ENCODE measurements around the gene TEX11.
"Not testable (repeated sequence)": the region's sequence is repeated elsewhere in the genome, so short reads cannot be mapped to it uniquely, and the experiment has no call there.

Gene TEX11

GRCh38 chrX:70762285-70762684, 146.2 kb downstream of the TEX11 start:
- no peak overlapping the region for H3K27ac ChIP-seq (ENCODE audit: low read depth, low read length)
- no peak overlapping the region for H2AFZ ChIP-seq (ENCODE audit: low read depth, low read length, severe bottlenecking)
- H3K4me3 ChIP-seq (ENCODE audit: insufficient read depth, low read length, poor library complexity, severe bottlenecking), result no peak overlapping the region
- H3K36me3 ChIP-seq (ENCODE audit: low read length), result no peaks in the 10 kb centered on the region
- no peaks in the 10 kb centered on the region for H3K27me3 ChIP-seq (ENCODE audit: low read length)
- H3F3A ChIP-seq (ENCODE audit: insufficient read depth), result no peaks in the 10 kb centered on the region
- H3K9ac ChIP-seq (ENCODE audit: low read length), result no peak overlapping the region
- H3K9me2 ChIP-seq (replicated peaks; ENCODE audit: insufficient read depth, low read length), result no peaks in the 10 kb centered on the region
- TF ChIP-seq CTCF (IDR thresholded peaks at IDR 0.05; ENCODE audit: insufficient read depth, low read length, poor library complexity, severe bottlenecking) (no peak), EZH2phosphoT487 (conservative IDR thresholded peaks at IDR 0.05; ENCODE audit: low read length) (no peak)
- H3K9me3 ChIP-seq (ENCODE audit: insufficient read depth, low read length), result no peaks in the 10 kb centered on the region
- H3K4me2 ChIP-seq (ENCODE audit: low read depth, low read length, poor library complexity, severe bottlenecking), result no peak overlapping the region
- no peaks in the 10 kb centered on the region for H4K20me1 ChIP-seq (ENCODE audit: low read depth, low read length)
- H3K79me2 ChIP-seq (ENCODE audit: insufficient read depth, low read length), result no peaks in the 10 kb centered on the region

GRCh38 chrX:70755850-70756249, 152.7 kb downstream of the TEX11 start:
- no peaks in the 10 kb centered on the region for H3K27me3 ChIP-seq (ENCODE audit: low read length)
- no peak overlapping the region for H3K4me2 ChIP-seq (ENCODE audit: low read depth, low read length, poor library complexity, severe bottlenecking)
- H3K9me2 ChIP-seq (replicated peaks; ENCODE audit: insufficient read depth, low read length), result no peaks in the 10 kb centered on the region
- no peaks in the 10 kb centered on the region for H3K36me3 ChIP-seq (ENCODE audit: low read length)
- no peaks in the 10 kb centered on the region for H3K79me2 ChIP-seq (ENCODE audit: insufficient read depth, low read length)
- TF ChIP-seq EZH2phosphoT487 (conservative IDR thresholded peaks at IDR 0.05; ENCODE audit: low read length) (no peak), CTCF (IDR thresholded peaks at IDR 0.05; ENCODE audit: insufficient read depth, low read length, poor library complexity, severe bottlenecking) (no peak)
- no peaks in the 10 kb centered on the region for H4K20me1 ChIP-seq (ENCODE audit: low read depth, low read length)
- no peak overlapping the region for H3K27ac ChIP-seq (ENCODE audit: low read depth, low read length)
- H3F3A ChIP-seq (ENCODE audit: insufficient read depth), result no peaks in the 10 kb centered on the region
- H3K9me3 ChIP-seq (ENCODE audit: insufficient read depth, low read length), result no peaks in the 10 kb centered on the region
- no peak overlapping the region for H3K4me3 ChIP-seq (ENCODE audit: insufficient read depth, low read length, poor library complexity, severe bottlenecking)
- H3K9ac ChIP-seq (ENCODE audit: low read length), result no peak overlapping the region
- H2AFZ ChIP-seq (ENCODE audit: low read depth, low read length, severe bottlenecking), result no peak overlapping the region

- Histone ChIP-seq H3K79me2 (ENCODE audit: insufficient read depth, low read length) (no peaks in the 10 kb centered on the region), H3K36me3 (ENCODE audit: low read length) (no peaks in the 10 kb centered on the region), H3K27me3 (ENCODE audit: low read length) (no peaks in the 10 kb centered on the region), H3F3A (ENCODE audit: insufficient read depth) (no peaks in the 10 kb centered on the region), H4K20me1 (ENCODE audit: low read depth, low read length) (no peaks in the 10 kb centered on the region), H3K9me2 (replicated peaks; ENCODE audit: insufficient read depth, low read length) (no peaks in the 10 kb centered on the region), H3K9me3 (ENCODE audit: insufficient read depth, low read length) (no peaks in the 10 kb centered on the region), H2AFZ (ENCODE audit: low read depth, low read length, severe bottlenecking) (no peak overlapping the region), H3K4me2 (ENCODE audit: low read depth, low read length, poor library complexity, severe bottlenecking) (no peak overlapping the region), H3K27ac (ENCODE audit: low read depth, low read length) (no peak overlapping the region), H3K4me3 (ENCODE audit: insufficient read depth, low read length, poor library complexity, severe bottlenecking) (no peak overlapping the region), H3K9ac (ENCODE audit: low read length) (no peak overlapping the region)
- TF ChIP-seq EZH2phosphoT487 (conservative IDR thresholded peaks at IDR 0.05; ENCODE audit: low read length), result no peak
- TF ChIP-seq CTCF (IDR thresholded peaks at IDR 0.05; ENCODE audit: insufficient read depth, low read length, poor library complexity, severe bottlenecking), result no peak
Observed at GRCh38 chrX:70754169-70754848, 154.2 kb downstream of the TEX11 start.

- not testable (repeated sequence) for H3K9me3 ChIP-seq (ENCODE audit: insufficient read depth, low read length); H3F3A ChIP-seq (ENCODE audit: insufficient read depth); H3K27me3 ChIP-seq (ENCODE audit: low read length); H3K36me3 ChIP-seq (ENCODE audit: low read length); H3K27ac ChIP-seq (ENCODE audit: low read depth, low read length); H2AFZ ChIP-seq (ENCODE audit: low read depth, low read length, severe bottlenecking); H3K4me2 ChIP-seq (ENCODE audit: low read depth, low read length, poor library complexity, severe bottlenecking); H3K4me3 ChIP-seq (ENCODE audit: insufficient read depth, low read length, poor library complexity, severe bottlenecking); H3K79me2 ChIP-seq (ENCODE audit: insufficient read depth, low read length); H3K9me2 ChIP-seq (replicated peaks; ENCODE audit: insufficient read depth, low read length); H4K20me1 ChIP-seq (ENCODE audit: low read depth, low read length); H3K9ac ChIP-seq (ENCODE audit: low read length)
Observed at GRCh38 chrX:70733774-70734173, 174.7 kb downstream of the TEX11 start.

DNA sequence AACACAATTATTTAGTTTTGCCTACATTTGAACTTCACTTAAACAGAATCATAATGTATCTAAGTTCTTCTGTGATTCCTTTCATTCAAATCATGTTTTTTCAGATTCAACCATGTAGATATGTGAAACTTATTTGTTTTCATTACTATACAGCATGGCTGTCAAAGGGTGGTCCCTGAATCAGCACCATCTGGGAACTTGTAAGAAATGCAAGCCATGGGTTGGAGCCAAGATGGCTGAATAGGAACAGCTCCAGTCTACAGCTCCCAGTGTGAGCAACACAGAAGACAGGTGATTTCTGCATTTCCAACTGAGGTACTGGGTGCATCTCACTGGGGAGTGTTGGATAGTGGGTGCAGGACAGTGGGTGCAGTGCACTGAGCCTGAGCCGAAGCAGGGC, 180.6 kb downstream of the TEX11 start:
- not testable (repeated sequence) for H3K27me3 ChIP-seq (ENCODE audit: low read length)

More for the DNA sequence above, 180.6 kb downstream of the TEX11 start:
- not testable (repeated sequence) for H3K4me3 ChIP-seq (ENCODE audit: insufficient read depth, low read length, poor library complexity, severe bottlenecking); H3K9me3 ChIP-seq (ENCODE audit: insufficient read depth, low read length); H4K20me1 ChIP-seq (ENCODE audit: low read depth, low read length); H3K9ac ChIP-seq (ENCODE audit: low read length); H3K4me2 ChIP-seq (ENCODE audit: low read depth, low read length, poor library complexity, severe bottlenecking); H3F3A ChIP-seq (ENCODE audit: insufficient read depth); H2AFZ ChIP-seq (ENCODE audit: low read depth, low read length, severe bottlenecking); H3K36me3 ChIP-seq (ENCODE audit: low read length); H3K9me2 ChIP-seq (replicated peaks; ENCODE audit: insufficient read depth, low read length); H3K79me2 ChIP-seq (ENCODE audit: insufficient read depth, low read length); H3K27ac ChIP-seq (ENCODE audit: low read depth, low read length)
